Breast epithelium (tissue), 4 donors: Measurements from ENCODE around the gene SEMA3C. TPM values are rescaled to one million over a fixed set of nuclear protein-coding genes. Genes with fewer than 3 reads are reported as not detected.

Source experiments
- DNase-seq, 2 donors: peaks; one replicate each; pipeline ENCODE4 v3.0.0-alpha.2; 2019; ENCODE audit warnings: low spot score in 2 of 2
- H3K27ac ChIP-seq, 2 donors: fragments of 200-600 bp; sonication (generic) in 1 of 2; one replicate each; pipeline ENCODE4 v1.5.1; 2016 to 2019; ENCODE audit warnings: mild to moderate bottlenecking in 1 of 2
- H3K27me3 ChIP-seq, 2 donors: fragments of 200-600 bp; sonication (generic) in 1 of 2; one replicate each; pipeline versions ENCODE4 v1.5.1 to v1.6.0; 2017 to 2019; ENCODE audit warnings: control low read depth in 1 of 2, mild to moderate bottlenecking in 1 of 2
- H3K36me3 ChIP-seq: fragments of 200-600 bp; one replicate; pipeline ENCODE4 v1.5.1; 2019
- H3K4me1 ChIP-seq, 2 donors: fragments of 200-600 bp; sonication (generic); one replicate each; pipeline ENCODE4 v1.5.1; 2016 to 2019; ENCODE audit warnings: control low read depth in 1 of 2
- H3K4me3 ChIP-seq, 3 donors: fragments of 200-600 bp; sonication (generic); 1 replicate in 2 of 3; 2 replicates in 1 of 3; pipeline ENCODE4 v1.5.1; 2016 to 2019; ENCODE audit warnings: mild to moderate bottlenecking in 3 of 3, moderate library complexity in 2 of 3
- H3K9me3 ChIP-seq, 2 donors: fragments of 200-600 bp; sonication (generic) in 1 of 2; one replicate each; pipeline ENCODE4 v1.5.1; 2016 to 2019; ENCODE audit warnings: control low read depth in 1 of 2
- CTCF ChIP-seq, 3 donors: fragments of 450-650 bp; IDR thresholded peaks; one replicate each; pipeline ENCODE4 v1.5.1; 2016 to 2017; ENCODE audit warnings: antibody characterized with exemption in 3 of 3, mild to moderate bottlenecking in 3 of 3, moderate library complexity in 3 of 3
- POLR2A ChIP-seq: fragments of 450-650 bp; IDR thresholded peaks from one replicate; pipeline ENCODE4 v1.6.1; 2016; ENCODE audit warnings: antibody characterized with exemption, mild to moderate bottlenecking, moderate library complexity
- POLR2AphosphoS5 ChIP-seq, 3 donors: sonication (generic); formaldehyde crosslinking; IDR thresholded peaks; one replicate each; pipeline ENCODE4 v1.6.1; 2017; ENCODE audit warnings: antibody characterized with exemption in 3 of 3
- intact Hi-C: fragments of 100-400 bp; cut with DNase I; formaldehyde crosslinking; loops from one replicate; pipeline ENCODE4 v1.15.1; 2023; ENCODE audit warnings: low total_unique reads
- total RNA-seq, 3 donors: library from RNA; depleted of rRNA; stranded (reverse); fragments of >200 nt; gene quantifications; one replicate each; pipeline ENCODE4 v1.1.0, GENCODE V29; 2016

The SEMA3C gene
- total RNA-seq, 3 donors from 2014 or later: 67.5 to 157 (median 108) TPM

- no peaks in the 10 kb centered on the region for H3K27me3 ChIP-seq
- TF ChIP-seq POLR2A (no peak), CTCF (IDR thresholded peaks at IDR 0.05) (no peak), POLR2AphosphoS5 (IDR thresholded peaks at IDR 0.05) (no peak)
- peak overlapping the region; percentile 27 to 47 for H3K27ac ChIP-seq
- H3K4me3 ChIP-seq: no peak overlapping the region
- intact Hi-C loops: loop anchor here (5.0 kb wide), 1 partner anchor 578 kb away; no protein-coding TSS in a partner anchor
- H3K36me3 ChIP-seq: no peaks in the 10 kb centered on the region
- H3K9me3 ChIP-seq: no peaks in the 10 kb centered on the region
- no peak for DNase-seq
- no peaks in the 10 kb centered on the region for H3K4me1 ChIP-seq
These were observed 49.6 kb downstream of the SEMA3C start for GRCh38 chr7:80869106-80869784.

- Histone ChIP-seq H3K27me3 (no peaks in the 10 kb centered on the region), H3K27ac (no peak overlapping the region), H3K36me3 (no peaks in the 10 kb centered on the region), H3K9me3 (no peaks in the 10 kb centered on the region), H3K4me3 (no peak overlapping the region), H3K4me1 (no peaks in the 10 kb centered on the region)
- TF ChIP-seq CTCF (IDR thresholded peaks at IDR 0.05) (no peak), POLR2A (no peak), POLR2AphosphoS5 (IDR thresholded peaks at IDR 0.05) (no peak)
- intact Hi-C loops: loop anchor here (5.0 kb wide), 1 partner anchor 579 kb away; no protein-coding TSS in a partner anchor
- no peak for DNase-seq
These were observed 50.3 kb downstream of the SEMA3C start for GRCh38 chr7:80868566-80868965.

GRCh38 chr7:80860554-80860953 lies 58.3 kb downstream of the SEMA3C start:
- intact Hi-C loops: no loop called here
- Histone ChIP-seq H3K4me3 (no peak overlapping the region), H3K9me3 (no peaks in the 10 kb centered on the region), H3K4me1 (no peaks in the 10 kb centered on the region), H3K27ac (peak overlapping the region; percentile 62 to 75), H3K36me3 (no peaks in the 10 kb centered on the region), H3K27me3 (no peaks in the 10 kb centered on the region)
- no peak for DNase-seq
- no peak for TF ChIP-seq POLR2A
- no peak for TF ChIP-seq POLR2AphosphoS5 (IDR thresholded peaks at IDR 0.05)
- no peak for TF ChIP-seq CTCF (IDR thresholded peaks at IDR 0.05)

GRCh38 chr7:80859272-80859970 lies 59.4 kb downstream of the SEMA3C start:
- Histone ChIP-seq H3K36me3 (no peaks in the 10 kb centered on the region), H3K27me3 (no peaks in the 10 kb centered on the region), H3K9me3 (no peaks in the 10 kb centered on the region), H3K4me1 (no peaks in the 10 kb centered on the region), H3K27ac (peak overlapping the region; percentile 62 to 75), H3K4me3 (no peak overlapping the region)
- intact Hi-C loops: no loop called here
- DNase-seq: peak in 1 of 2 donors; percentile 80
- TF ChIP-seq POLR2AphosphoS5 (IDR thresholded peaks at IDR 0.05) (peak in 2 of 3 donors; percentile 29 to 35), POLR2A (no peak), CTCF (IDR thresholded peaks at IDR 0.05) (no peak)
